HuH-7 (cell line): ENCODE data around the gene GNE.
"Not testable (repeated sequence)": the region's sequence is repeated elsewhere in the genome, so short reads cannot be mapped to it uniquely, and the experiment has no call there.

Experiments
- DNase-seq: peaks from one replicate; pipeline ENCODE4 v3.0.0; 2011; ENCODE audit warnings: low spot score

GNE gene

GRCh38 chr9:36258208-36258995, at the start of gene GNE:
GNE (minus strand) TSS chr9:36258448; CDS start chr9:36249355, 9,093 bp downstream.
- DNase-seq, result peak; percentile 99

- DNase-seq, result peak; percentile 65
These were observed 48.4 kb upstream of the GNE start for GRCh38 chr9:36306471-36307306.

GRCh38 chr9:36304366-36304765, 46.1 kb upstream of the GNE start:
- not testable (repeated sequence) for DNase-seq

GRCh38 chr9:36301227-36301626, 43.0 kb upstream of the GNE start:
- DNase-seq, result no peak

GRCh38 chr9:36298566-36298965, 40.3 kb upstream of the GNE start:
- no peak for DNase-seq

- DNase-seq, result no peak
These were observed 39.5 kb upstream of the GNE start for GRCh38 chr9:36297798-36298197.

GRCh38 chr9:36294996-36295395, 36.7 kb upstream of the GNE start:
- DNase-seq, result not testable (repeated sequence)

- no peak for DNase-seq
These were observed 35.7 kb upstream of the GNE start for GRCh38 chr9:36293918-36294317.

- DNase-seq, result no peak
These were observed 34.9 kb upstream of the GNE start for GRCh38 chr9:36293171-36293570.

GRCh38 chr9:36292641-36293040, 34.4 kb upstream of the GNE start:
- no peak for DNase-seq

- DNase-seq, result no peak
These were observed 32.7 kb upstream of the GNE start for GRCh38 chr9:36290996-36291395.

GRCh38 chr9:36289836-36290435, 31.7 kb upstream of the GNE start:
- no peak for DNase-seq

- DNase-seq, result no peak
These were observed 29.8 kb upstream of the GNE start for GRCh38 chr9:36288070-36288469.

GRCh38 chr9:36286388-36286787, 28.1 kb upstream of the GNE start:
- DNase-seq, result no peak

- no peak for DNase-seq
These were observed 26.0 kb upstream of the GNE start for GRCh38 chr9:36284226-36284625.

GRCh38 chr9:36282275-36282674, 24.0 kb upstream of the GNE start:
- no peak for DNase-seq

- no peak for DNase-seq
These were observed 22.7 kb upstream of the GNE start for GRCh38 chr9:36280989-36281388.

- DNase-seq, result no peak
These were observed 20.0 kb upstream of the GNE start for GRCh38 chr9:36278243-36278642.

- no peak for DNase-seq
These were observed 18.5 kb upstream of the GNE start for GRCh38 chr9:36276781-36277181.

- DNase-seq, result no peak
These were observed 18.0 kb upstream of the GNE start for GRCh38 chr9:36276254-36276653.

GRCh38 chr9:36275060-36275459, 16.8 kb upstream of the GNE start:
- DNase-seq, result no peak

GRCh38 chr9:36273354-36273753, 15.1 kb upstream of the GNE start:
- DNase-seq, result not testable (repeated sequence)

- no peak for DNase-seq
These were observed 9.8 kb upstream of the GNE start for GRCh38 chr9:36268007-36268427.
